HepG2 (cell line): Measurements from ENCODE around the gene SASH1. TPM values are rescaled to one million over a fixed set of nuclear protein-coding genes. Genes with fewer than 3 reads are reported as not detected.

Source experiments
- CEBPB ChIP-seq: IDR thresholded peaks from 2 replicates; pipeline ENCODE4 v1.6.1; 2011; ENCODE audit warnings: low read depth, low read length, improper control_type of control experiment, borderline replicate concordance
- CHD2 ChIP-seq: IDR thresholded peaks from 2 replicates; pipeline ENCODE4 v1.6.1; 2011; ENCODE audit warnings: low read depth, low read length, improper control_type of control experiment
- FOXO1 ChIP-seq: sonication (generic); formaldehyde crosslinking; IDR thresholded peaks from 2 replicates; pipeline ENCODE4 v1.4.0; 2020; ENCODE audit warnings: missing genetic modification reagents
- HDAC2 ChIP-seq: sonication (generic); formaldehyde crosslinking; IDR thresholded peaks from 2 replicates; pipeline ENCODE4 v1.4.0; 2020; ENCODE audit warnings: missing genetic modification reagents
- IKZF1 ChIP-seq: fragments of 450-650 bp; IDR thresholded peaks from 2 replicates; pipeline ENCODE4 v1.7.1; 2016
- RAD51 ChIP-seq: fragments of 450-650 bp; IDR thresholded peaks from 2 replicates; pipeline ENCODE4 v1.6.1; 2016; ENCODE audit warnings: borderline replicate concordance
- RELA ChIP-seq: sonication (generic); formaldehyde crosslinking; IDR thresholded peaks from 2 replicates; pipeline ENCODE4 v1.4.0; 2020; ENCODE audit warnings: missing genetic modification reagents
- YY1 ChIP-seq: IDR thresholded peaks from 2 replicates; pipeline ENCODE4 v1.6.1; 2011; ENCODE audit warnings: low read length, low read depth, moderate library complexity, mild to moderate bottlenecking; ENCODE audit not compliant: insufficient read depth, insufficient replicate concordance
- ZBTB8A ChIP-seq: sonication (generic); formaldehyde crosslinking; IDR thresholded peaks from 2 replicates; pipeline ENCODE4 v1.4.0; 2020; ENCODE audit warnings: mild to moderate bottlenecking, low read depth, missing genetic modification reagents, borderline replicate concordance
- ZNF207 ChIP-seq: fragments of 450-650 bp; IDR thresholded peaks from 2 replicates; pipeline ENCODE4 v1.6.1; 2016; ENCODE audit warnings: antibody characterized with exemption, borderline replicate concordance
- ZNF337 ChIP-seq: sonication (generic); formaldehyde crosslinking; IDR thresholded peaks from 2 replicates; pipeline ENCODE4 v1.5.1; 2020; ENCODE audit warnings: missing genetic modification reagents, low read depth, mild to moderate bottlenecking, borderline replicate concordance
- ZNF562 ChIP-seq: sonication (generic); formaldehyde crosslinking; IDR thresholded peaks from 2 replicates; pipeline ENCODE4 v1.8.0; 2022; ENCODE audit warnings: missing genetic modification reagents, borderline replicate concordance
- ZNF567 ChIP-seq: sonication (generic); formaldehyde crosslinking; IDR thresholded peaks from 2 replicates; pipeline ENCODE4 v1.8.1; 2023; ENCODE audit warnings: mild to moderate bottlenecking, missing genetic modification reagents, borderline replicate concordance
- ZNF879 ChIP-seq: sonication (generic); formaldehyde crosslinking; IDR thresholded peaks from 2 replicates; pipeline ENCODE4 v1.8.1; 2023; ENCODE audit warnings: missing genetic modification reagents
- polyA plus RNA-seq, 8 experiments: library from polyadenylated mRNA; depleted of rRNA in 3 of 8; stranded (reverse) in 7 of 8; unstranded in 1 of 8; fragments of >200 nt; fragmentation: Illumina TruSeq in 4 of 8; extraction: Trizol in 4 of 8; gene quantifications; 2 replicates each; pipeline versions ENCODE4 v1.2.1 to v1.2.3, GENCODE V29; 2011 to 2016; ENCODE audit warnings: low read depth in 4 of 8, missing spikeins in 1 of 8, mixed read lengths in 1 of 8; ENCODE audit not compliant: insufficient read depth in 1 of 8
- total RNA-seq, 5 experiments: library from RNA; depleted of rRNA; stranded (reverse); fragments of >200 nt; fragmentation: Illumina TruSeq; extraction: Trizol; gene quantifications; 2 replicates each; pipeline ENCODE4 v1.2.3, GENCODE V29; 2016; ENCODE audit warnings: low read depth in 1 of 5
- TF ChIP-seq, protein P1 (sequence below): sonication (generic); formaldehyde crosslinking; IDR thresholded peaks from one replicate; pipeline ENCODE4 v1.5.1; 2020; ENCODE audit warnings: mild to moderate bottlenecking, missing genetic modification reagents; ENCODE audit errors: not compliant biosample characterization
- TF ChIP-seq, protein P2 (sequence below), 2 experiments: IDR thresholded peaks; 2 replicates each; pipeline ENCODE4 v1.6.1; 2011 to 2012; ENCODE audit warnings: low read length in 2 of 2, borderline replicate concordance in 1 of 2, low read depth in 1 of 2, mild to moderate bottlenecking in 1 of 2, moderate library complexity in 1 of 2
- TF ChIP-seq, protein P3 (sequence below): sonication (generic); formaldehyde crosslinking; IDR thresholded peaks from 2 replicates; pipeline ENCODE4 v1.5.0; 2020; ENCODE audit warnings: missing genetic modification reagents

SASH1 gene
- total and polyA plus RNA-seq, 2 of the 13 experiments (the other 11 are each of a cell fraction or from before 2014, with no cell fraction given) = 7.5 to 8.2 TPM

DNA sequence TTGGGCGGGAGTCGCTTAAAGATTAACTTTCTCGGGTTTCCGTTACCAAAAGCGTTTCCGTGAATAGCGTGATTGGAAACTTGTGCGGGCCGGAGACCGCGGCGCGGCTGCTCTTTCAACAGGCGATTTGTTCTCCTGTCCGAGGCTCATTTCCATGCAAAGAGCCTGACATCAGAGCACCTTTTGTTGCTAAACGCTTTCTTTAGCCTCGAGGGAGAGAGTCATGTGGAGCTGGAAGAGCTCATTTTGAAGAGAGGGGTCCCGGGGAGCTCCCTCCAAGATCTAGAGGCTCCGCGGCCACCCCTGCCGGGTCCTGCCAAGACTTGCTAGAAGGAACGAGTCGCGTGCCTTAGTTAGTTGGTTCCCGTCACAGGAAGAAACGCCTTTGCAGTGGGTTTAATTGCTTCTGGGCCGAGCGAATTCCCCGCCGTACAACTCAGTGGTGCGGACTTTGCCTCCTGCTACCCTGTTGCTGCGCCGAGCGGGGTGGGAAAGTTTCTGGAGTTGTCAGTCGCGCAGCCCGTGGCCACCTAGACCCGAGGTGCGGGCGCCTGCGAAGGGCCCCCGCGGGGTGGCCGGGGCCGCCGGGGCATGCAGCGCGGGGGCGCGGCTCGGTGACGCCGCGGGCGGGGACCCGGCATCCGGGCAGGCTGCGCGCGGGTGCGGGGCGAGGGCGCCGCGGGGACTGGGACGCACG lies at the start of gene SASH1 (continued):
- TF ChIP-seq, protein P1, sequence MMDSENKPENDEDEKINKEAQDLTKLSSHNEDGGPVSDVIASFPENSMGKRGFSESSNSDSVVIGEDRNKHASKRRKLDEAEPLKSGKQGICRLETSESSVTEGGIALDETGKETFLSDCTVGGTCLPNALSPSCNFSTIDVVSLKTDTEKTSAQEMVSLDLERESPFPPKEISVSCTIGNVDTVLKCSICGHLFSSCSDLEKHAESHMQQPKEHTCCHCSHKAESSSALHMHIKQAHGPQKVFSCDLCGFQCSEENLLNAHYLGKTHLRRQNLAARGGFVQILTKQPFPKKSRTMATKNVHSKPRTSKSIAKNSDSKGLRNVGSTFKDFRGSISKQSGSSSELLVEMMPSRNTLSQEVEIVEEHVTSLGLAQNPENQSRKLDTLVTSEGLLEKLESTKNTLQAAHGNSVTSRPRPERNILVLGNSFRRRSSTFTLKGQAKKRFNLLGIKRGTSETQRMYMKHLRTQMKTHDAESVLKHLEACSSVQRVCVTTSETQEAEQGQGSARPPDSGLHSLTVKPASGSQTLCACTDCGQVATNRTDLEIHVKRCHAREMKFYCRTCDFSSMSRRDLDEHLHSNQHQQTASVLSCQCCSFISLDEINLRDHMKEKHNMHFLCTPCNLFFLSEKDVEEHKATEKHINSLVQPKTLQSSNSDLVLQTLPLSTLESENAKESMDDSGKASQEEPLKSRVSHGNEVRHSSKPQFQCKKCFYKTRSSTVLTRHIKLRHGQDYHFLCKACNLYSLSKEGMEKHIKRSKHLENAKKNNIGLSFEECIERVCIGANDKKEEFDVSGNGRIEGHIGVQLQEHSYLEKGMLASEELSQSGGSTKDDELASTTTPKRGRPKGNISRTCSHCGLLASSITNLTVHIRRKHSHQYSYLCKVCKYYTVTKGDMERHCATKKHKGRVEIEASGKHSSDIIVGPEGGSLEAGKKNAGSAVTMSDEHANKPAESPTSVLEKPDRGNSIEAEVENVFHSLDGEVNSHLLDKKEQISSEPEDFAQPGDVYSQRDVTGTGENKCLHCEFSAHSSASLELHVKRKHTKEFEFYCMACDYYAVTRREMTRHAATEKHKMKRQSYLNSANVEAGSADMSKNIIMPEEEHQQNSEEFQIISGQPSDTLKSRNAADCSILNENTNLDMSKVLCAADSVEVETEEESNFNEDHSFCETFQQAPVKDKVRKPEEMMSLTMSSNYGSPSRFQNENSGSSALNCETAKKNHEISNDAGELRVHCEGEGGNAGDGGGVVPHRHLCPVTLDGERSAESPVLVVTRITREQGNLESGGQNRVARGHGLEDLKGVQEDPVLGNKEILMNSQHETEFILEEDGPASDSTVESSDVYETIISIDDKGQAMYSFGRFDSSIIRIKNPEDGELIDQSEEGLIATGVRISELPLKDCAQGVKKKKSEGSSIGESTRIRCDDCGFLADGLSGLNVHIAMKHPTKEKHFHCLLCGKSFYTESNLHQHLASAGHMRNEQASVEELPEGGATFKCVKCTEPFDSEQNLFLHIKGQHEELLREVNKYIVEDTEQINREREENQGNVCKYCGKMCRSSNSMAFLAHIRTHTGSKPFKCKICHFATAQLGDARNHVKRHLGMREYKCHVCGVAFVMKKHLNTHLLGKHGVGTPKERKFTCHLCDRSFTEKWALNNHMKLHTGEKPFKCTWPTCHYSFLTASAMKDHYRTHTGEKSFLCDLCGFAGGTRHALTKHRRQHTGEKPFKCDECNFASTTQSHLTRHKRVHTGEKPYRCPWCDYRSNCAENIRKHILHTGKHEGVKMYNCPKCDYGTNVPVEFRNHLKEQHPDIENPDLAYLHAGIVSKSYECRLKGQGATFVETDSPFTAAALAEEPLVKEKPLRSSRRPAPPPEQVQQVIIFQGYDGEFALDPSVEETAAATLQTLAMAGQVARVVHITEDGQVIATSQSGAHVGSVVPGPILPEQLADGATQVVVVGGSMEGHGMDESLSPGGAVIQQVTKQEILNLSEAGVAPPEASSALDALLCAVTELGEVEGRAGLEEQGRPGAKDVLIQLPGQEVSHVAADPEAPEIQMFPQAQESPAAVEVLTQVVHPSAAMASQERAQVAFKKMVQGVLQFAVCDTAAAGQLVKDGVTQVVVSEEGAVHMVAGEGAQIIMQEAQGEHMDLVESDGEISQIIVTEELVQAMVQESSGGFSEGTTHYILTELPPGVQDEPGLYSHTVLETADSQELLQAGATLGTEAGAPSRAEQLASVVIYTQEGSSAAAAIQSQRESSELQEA (CRISPR knock-in tag) = peak; percentile 64
- TF ChIP-seq FOXO1 (CRISPR knock-in tag) (peak; percentile 8), CHD2 (no peak), HDAC2 (peak; percentile 4; the same call in 1 of the 2 replicates), ZBTB8A (CRISPR knock-in tag) (peak; percentile 52; the same call in 1 of the 2 replicates), ZNF879 (CRISPR knock-in tag) (no peak; the same call in 1 of the 2 replicates), IKZF1 (no peak), ZNF207 (no peak), ZNF562 (CRISPR knock-in tag) (no peak), RAD51 (no peak), ZNF567 (no peak), YY1 (peak; percentile 26), ZNF337 (CRISPR knock-in tag) (peak; percentile 78; the same call in 1 of the 2 replicates), CEBPB (peak; percentile 76), RELA (no peak)
- TF ChIP-seq, protein P2, sequence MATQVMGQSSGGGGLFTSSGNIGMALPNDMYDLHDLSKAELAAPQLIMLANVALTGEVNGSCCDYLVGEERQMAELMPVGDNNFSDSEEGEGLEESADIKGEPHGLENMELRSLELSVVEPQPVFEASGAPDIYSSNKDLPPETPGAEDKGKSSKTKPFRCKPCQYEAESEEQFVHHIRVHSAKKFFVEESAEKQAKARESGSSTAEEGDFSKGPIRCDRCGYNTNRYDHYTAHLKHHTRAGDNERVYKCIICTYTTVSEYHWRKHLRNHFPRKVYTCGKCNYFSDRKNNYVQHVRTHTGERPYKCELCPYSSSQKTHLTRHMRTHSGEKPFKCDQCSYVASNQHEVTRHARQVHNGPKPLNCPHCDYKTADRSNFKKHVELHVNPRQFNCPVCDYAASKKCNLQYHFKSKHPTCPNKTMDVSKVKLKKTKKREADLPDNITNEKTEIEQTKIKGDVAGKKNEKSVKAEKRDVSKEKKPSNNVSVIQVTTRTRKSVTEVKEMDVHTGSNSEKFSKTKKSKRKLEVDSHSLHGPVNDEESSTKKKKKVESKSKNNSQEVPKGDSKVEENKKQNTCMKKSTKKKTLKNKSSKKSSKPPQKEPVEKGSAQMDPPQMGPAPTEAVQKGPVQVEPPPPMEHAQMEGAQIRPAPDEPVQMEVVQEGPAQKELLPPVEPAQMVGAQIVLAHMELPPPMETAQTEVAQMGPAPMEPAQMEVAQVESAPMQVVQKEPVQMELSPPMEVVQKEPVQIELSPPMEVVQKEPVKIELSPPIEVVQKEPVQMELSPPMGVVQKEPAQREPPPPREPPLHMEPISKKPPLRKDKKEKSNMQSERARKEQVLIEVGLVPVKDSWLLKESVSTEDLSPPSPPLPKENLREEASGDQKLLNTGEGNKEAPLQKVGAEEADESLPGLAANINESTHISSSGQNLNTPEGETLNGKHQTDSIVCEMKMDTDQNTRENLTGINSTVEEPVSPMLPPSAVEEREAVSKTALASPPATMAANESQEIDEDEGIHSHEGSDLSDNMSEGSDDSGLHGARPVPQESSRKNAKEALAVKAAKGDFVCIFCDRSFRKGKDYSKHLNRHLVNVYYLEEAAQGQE (IDR thresholded peaks at IDR 0.05; ENCODE audit: borderline replicate concordance in 1 of 2, low read depth in 1 of 2, low read length in 2 of 2) = no peak; a peak in 1 of 4 replicates
- TF ChIP-seq, protein P3, sequence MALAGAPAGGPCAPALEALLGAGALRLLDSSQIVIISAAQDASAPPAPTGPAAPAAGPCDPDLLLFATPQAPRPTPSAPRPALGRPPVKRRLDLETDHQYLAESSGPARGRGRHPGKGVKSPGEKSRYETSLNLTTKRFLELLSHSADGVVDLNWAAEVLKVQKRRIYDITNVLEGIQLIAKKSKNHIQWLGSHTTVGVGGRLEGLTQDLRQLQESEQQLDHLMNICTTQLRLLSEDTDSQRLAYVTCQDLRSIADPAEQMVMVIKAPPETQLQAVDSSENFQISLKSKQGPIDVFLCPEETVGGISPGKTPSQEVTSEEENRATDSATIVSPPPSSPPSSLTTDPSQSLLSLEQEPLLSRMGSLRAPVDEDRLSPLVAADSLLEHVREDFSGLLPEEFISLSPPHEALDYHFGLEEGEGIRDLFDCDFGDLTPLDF = peak; percentile 59; the same call in 1 of the 2 replicates
